HEK293 (cell line): ENCODE measurements around the gene CTXN2.

Source experiments
- CTCF ChIA-PET: fragments of 350-600 bp; formaldehyde crosslinking; extraction: SDS; loops from one replicate; lab custom pipeline; 2021; ENCODE audit warnings: antibody characterized with exemption; lab: Yijun Ruan, JAX
- POLR2A ChIA-PET: fragments of 300-600 bp; formaldehyde crosslinking; extraction: SDS; loops from one replicate; lab custom pipeline; 2020; ENCODE audit warnings: antibody characterized with exemption, inconsistent platforms; lab: Yijun Ruan, JAX
- H3K27ac ChIP-seq: fragments of 200-500 bp; sonication (Bioruptor generic); 2 replicates; pipeline ENCODE4 v1.5.1; 2014; ENCODE audit warnings: low read depth, low read length, control low read depth, inconsistent platforms; ENCODE audit errors: extremely low read depth
- H3K36me3 ChIP-seq, 2 experiments: fragments of 200-500 bp in 1 of 2; sonication (Bioruptor generic) in 1 of 2; 1 replicate in 1 of 2; 2 replicates in 1 of 2; pipeline ENCODE4 v1.5.1; 2014 to 2017; ENCODE audit warnings: inconsistent platforms in 2 of 2, low read length in 2 of 2; ENCODE audit not compliant: control insufficient read depth in 2 of 2, insufficient read depth in 1 of 2
- H3K4me1 ChIP-seq: fragments of 200-500 bp; sonication (Bioruptor generic); 2 replicates; pipeline ENCODE4 v1.5.1; 2014; ENCODE audit warnings: mild to moderate bottlenecking, low read length, inconsistent platforms; ENCODE audit not compliant: control insufficient read depth, insufficient read depth
- H3K4me3 ChIP-seq: 2 replicates; pipeline ENCODE4 v1.5.1; 2011; ENCODE audit warnings: low read depth, mild to moderate bottlenecking, control low read depth, low read length, moderate library complexity
- H3K9me3 ChIP-seq: fragments of 200-500 bp; sonication (Bioruptor generic); 2 replicates; pipeline ENCODE4 v1.5.1; 2014; ENCODE audit warnings: low read depth, low read length, inconsistent platforms; ENCODE audit not compliant: control insufficient read depth, insufficient read depth
- ATF2 ChIP-seq: fragments of 450-650 bp; formaldehyde crosslinking; IDR thresholded peaks from 2 replicates; pipeline ENCODE4 v1.5.1; 2016; ENCODE audit warnings: missing biosample characterization, missing genetic modification characterization, low read depth
- HOXA7 ChIP-seq: sonication (generic); formaldehyde crosslinking; IDR thresholded peaks from 2 replicates; pipeline ENCODE4 v1.8.1; 2022; ENCODE audit warnings: missing genetic modification reagents, borderline replicate concordance
- HOXC10 ChIP-seq: sonication (generic); formaldehyde crosslinking; IDR thresholded peaks from 2 replicates; pipeline ENCODE4 v1.8.1; 2023; ENCODE audit warnings: mild to moderate bottlenecking, missing genetic modification reagents
- KLF10 ChIP-seq: fragments of 450-650 bp; IDR thresholded peaks from 2 replicates; pipeline ENCODE4 v1.5.1; 2018; ENCODE audit warnings: missing biosample characterization, mild to moderate bottlenecking, missing genetic modification characterization
- PBX3 ChIP-seq: sonication (generic); formaldehyde crosslinking; IDR thresholded peaks from 2 replicates; pipeline ENCODE4 v1.8.1; 2022; ENCODE audit warnings: mild to moderate bottlenecking, moderate library complexity, missing genetic modification reagents
- SCRT1 ChIP-seq: fragments of 450-650 bp; formaldehyde crosslinking; IDR thresholded peaks from 2 replicates; pipeline ENCODE4 v1.5.1; 2016; ENCODE audit warnings: missing biosample characterization, missing genetic modification characterization, borderline replicate concordance
- SP2 ChIP-seq: fragments of 450-650 bp; formaldehyde crosslinking; IDR thresholded peaks from 2 replicates; pipeline ENCODE4 v1.5.1; 2016; ENCODE audit warnings: missing biosample characterization, missing genetic modification characterization
- ZBTB17 ChIP-seq: fragments of 450-650 bp; formaldehyde crosslinking; IDR thresholded peaks from 2 replicates; pipeline ENCODE4 v1.5.1; 2016; ENCODE audit warnings: missing biosample characterization, missing genetic modification characterization
- ZFP37 ChIP-seq: fragments of 450-650 bp; formaldehyde crosslinking; IDR thresholded peaks from 2 replicates; pipeline ENCODE4 v1.5.1; 2016; ENCODE audit warnings: missing biosample characterization, missing genetic modification characterization
- ZNF174 ChIP-seq: fragments of 450-650 bp; formaldehyde crosslinking; IDR thresholded peaks from 2 replicates; pipeline ENCODE4 v1.5.0; 2017; ENCODE audit warnings: missing biosample characterization, mild to moderate bottlenecking, missing genetic modification characterization
- ZNF175 ChIP-seq: fragments of 450-650 bp; formaldehyde crosslinking; IDR thresholded peaks from 2 replicates; pipeline ENCODE4 v1.5.1; 2016; ENCODE audit warnings: missing biosample characterization, missing genetic modification characterization
- ZNF221 ChIP-seq: fragments of 450-650 bp; formaldehyde crosslinking; IDR thresholded peaks from 2 replicates; pipeline ENCODE4 v1.5.1; 2017; ENCODE audit warnings: missing biosample characterization, missing genetic modification characterization, borderline replicate concordance
- ZNF274 ChIP-seq, 2 experiments: fragments of 200-500 bp in 1 of 2; fragments of 450-650 bp in 1 of 2; sonication (Bioruptor generic) in 1 of 2; formaldehyde crosslinking in 1 of 2; IDR thresholded peaks; 2 replicates each; pipeline versions ENCODE4 v1.5.1 to v1.6.1; 2014 to 2016; ENCODE audit warnings: borderline replicate concordance in 1 of 2, inconsistent platforms in 1 of 2, low read length in 1 of 2, missing biosample characterization in 1 of 2, missing genetic modification characterization in 1 of 2
- ZNF292 ChIP-seq: fragments of 450-650 bp; formaldehyde crosslinking; IDR thresholded peaks from 2 replicates; pipeline ENCODE4 v1.5.1; 2016; ENCODE audit warnings: low read depth, missing biosample characterization, missing genetic modification characterization, borderline replicate concordance
- ZNF324 ChIP-seq: fragments of 450-650 bp; formaldehyde crosslinking; IDR thresholded peaks from 2 replicates; pipeline ENCODE4 v1.5.1; 2016; ENCODE audit warnings: missing biosample characterization, missing genetic modification characterization
- ZNF37A ChIP-seq: fragments of 450-650 bp; IDR thresholded peaks from 2 replicates; pipeline ENCODE4 v1.5.1; 2018; ENCODE audit warnings: missing biosample characterization, missing genetic modification characterization
- ZNF404 ChIP-seq: fragments of 450-650 bp; formaldehyde crosslinking; IDR thresholded peaks from 2 replicates; pipeline ENCODE4 v1.5.1; 2017; ENCODE audit warnings: missing biosample characterization, missing genetic modification characterization
- ZNF529 ChIP-seq: fragments of 450-650 bp; formaldehyde crosslinking; IDR thresholded peaks from 2 replicates; pipeline ENCODE4 v1.5.1; 2017; ENCODE audit warnings: missing genetic modification characterization, missing biosample characterization; ENCODE audit not compliant: insufficient replicate concordance
- ZNF558 ChIP-seq: fragments of 450-650 bp; formaldehyde crosslinking; IDR thresholded peaks from 2 replicates; pipeline ENCODE4 v1.5.1; 2016; ENCODE audit warnings: missing biosample characterization, missing genetic modification characterization
- ZNF629 ChIP-seq: fragments of 450-650 bp; formaldehyde crosslinking; IDR thresholded peaks from 2 replicates; pipeline ENCODE4 v1.5.1; 2017; ENCODE audit warnings: missing biosample characterization, missing genetic modification characterization
- ZNF645 ChIP-seq: fragments of 450-650 bp; formaldehyde crosslinking; IDR thresholded peaks from 2 replicates; pipeline ENCODE4; 2016; ENCODE audit warnings: missing biosample characterization, missing genetic modification characterization
- ZNF76 ChIP-seq: fragments of 450-650 bp; formaldehyde crosslinking; IDR thresholded peaks from 2 replicates; pipeline ENCODE4; 2016; ENCODE audit warnings: low read depth, missing biosample characterization, missing genetic modification characterization, borderline replicate concordance
- ZNF768 ChIP-seq: fragments of 450-650 bp; formaldehyde crosslinking; IDR thresholded peaks from 2 replicates; pipeline ENCODE4 v1.5.1; 2018; ENCODE audit warnings: missing biosample characterization, mild to moderate bottlenecking, missing genetic modification characterization
- ZSCAN5A ChIP-seq: fragments of 450-650 bp; formaldehyde crosslinking; IDR thresholded peaks from 2 replicates; pipeline ENCODE4 v1.5.1; 2016; ENCODE audit warnings: missing biosample characterization, missing genetic modification characterization
- TF ChIP-seq, protein P1 (sequence below): fragments of 450-650 bp; formaldehyde crosslinking; IDR thresholded peaks from 2 replicates; pipeline ENCODE4 v1.5.1; 2016; ENCODE audit warnings: missing biosample characterization, missing genetic modification characterization
- TF ChIP-seq, protein P2 (sequence below): fragments of 450-650 bp; formaldehyde crosslinking; IDR thresholded peaks from 2 replicates; pipeline ENCODE4 v1.5.1; 2016; ENCODE audit warnings: missing biosample characterization, missing genetic modification characterization
- TF ChIP-seq, protein P3 (sequence below): fragments of 450-650 bp; formaldehyde crosslinking; IDR thresholded peaks from 2 replicates; pipeline ENCODE4 v1.5.1; 2016; ENCODE audit warnings: missing biosample characterization, missing genetic modification characterization

Gene CTXN2

DNA sequence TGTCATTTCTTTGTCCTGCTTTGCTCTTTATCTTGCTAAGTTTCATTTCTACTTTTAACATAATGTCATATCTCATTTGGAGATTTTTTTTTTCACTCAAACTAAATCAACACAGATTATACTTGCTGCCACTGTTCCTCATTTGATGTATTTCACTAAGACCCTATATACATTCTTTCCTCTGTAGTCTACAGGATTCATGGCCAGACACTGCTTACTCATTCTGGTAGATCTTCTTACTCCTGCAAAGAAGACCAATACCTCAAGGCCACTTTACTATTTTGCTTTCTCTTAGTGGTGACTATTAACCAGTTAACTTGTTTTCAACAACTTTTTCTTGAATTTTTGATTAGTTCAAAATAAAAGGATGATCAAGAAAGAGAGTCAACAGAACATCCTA is 44.1 kb upstream of the CTXN2 start:
- H3K4me3 ChIP-seq, result no peak overlapping the region
- no peaks in the 10 kb centered on the region for H3K9me3 ChIP-seq
- no peak overlapping the region for H3K27ac ChIP-seq
- CTCF ChIA-PET, result interaction anchor here (0.6 to 0.8 kb wide), 3 partner anchors 9 to 146 kb away, joined by 3 to 10 read pairs (median 3); no protein-coding TSS in a partner anchor
- H3K36me3 ChIP-seq, result peaks cover 8 to 41% of the 10 kb centered on the region in 2 experiments
- TF ChIP-seq ZNF174 (tag by site-specific recombination) (no peak), KLF10 (tag by site-specific recombination) (no peak), ZNF76 (no peak), ZNF645 (tag by site-specific recombination) (no peak), ZNF629 (tag by site-specific recombination) (no peak), HOXA7 (no peak), ZNF768 (tag by site-specific recombination) (no peak), SCRT1 (no peak), ZNF404 (no peak), ZBTB17 (tag by site-specific recombination) (no peak)
- TF ChIP-seq, protein P1, sequence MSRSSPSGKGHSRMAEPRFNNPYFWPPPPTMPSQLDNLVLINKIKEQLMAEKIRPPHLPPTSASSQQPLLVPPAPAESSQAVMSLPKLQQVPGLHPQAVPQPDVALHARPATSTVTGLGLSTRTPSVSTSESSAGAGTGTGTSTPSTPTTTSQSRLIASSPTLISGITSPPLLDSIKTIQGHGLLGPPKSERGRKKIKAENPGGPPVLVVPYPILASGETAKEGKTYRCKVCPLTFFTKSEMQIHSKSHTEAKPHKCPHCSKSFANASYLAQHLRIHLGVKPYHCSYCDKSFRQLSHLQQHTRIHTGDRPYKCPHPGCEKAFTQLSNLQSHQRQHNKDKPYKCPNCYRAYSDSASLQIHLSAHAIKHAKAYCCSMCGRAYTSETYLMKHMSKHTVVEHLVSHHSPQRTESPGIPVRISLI (tag by site-specific recombination), result no peak
- POLR2A ChIA-PET, result no interaction called here
- peaks cover 6% of the 10 kb centered on the region; the same call in 1 of the 2 replicates for H3K4me1 ChIP-seq

- H3K4me3 ChIP-seq, result no peak overlapping the region
- POLR2A ChIA-PET, result no interaction called here
- TF ChIP-seq PBX3 (CRISPR knock-in tag) (no peak), ZFP37 (no peak), ZNF37A (tag by site-specific recombination) (no peak), ZNF529 (tag by site-specific recombination) (no peak), ZNF274 (IDR thresholded peaks at IDR 0.05; ENCODE audit: low read length) (no peak), ZNF274 (tag by site-specific recombination; IDR thresholded peaks at IDR 0.05; ENCODE audit: borderline replicate concordance) (no peak), ZNF175 (tag by site-specific recombination) (no peak), HOXC10 (CRISPR knock-in tag) (no peak), ZNF558 (tag by site-specific recombination) (no peak), ZSCAN5A (tag by site-specific recombination) (no peak), SP2 (tag by site-specific recombination) (no peak), ATF2 (tag by site-specific recombination) (no peak), ZNF292 (no peak), ZNF404 (no peak), ZNF221 (tag by site-specific recombination) (no peak), ZNF324 (tag by site-specific recombination) (no peak)
- TF ChIP-seq, protein P2, sequence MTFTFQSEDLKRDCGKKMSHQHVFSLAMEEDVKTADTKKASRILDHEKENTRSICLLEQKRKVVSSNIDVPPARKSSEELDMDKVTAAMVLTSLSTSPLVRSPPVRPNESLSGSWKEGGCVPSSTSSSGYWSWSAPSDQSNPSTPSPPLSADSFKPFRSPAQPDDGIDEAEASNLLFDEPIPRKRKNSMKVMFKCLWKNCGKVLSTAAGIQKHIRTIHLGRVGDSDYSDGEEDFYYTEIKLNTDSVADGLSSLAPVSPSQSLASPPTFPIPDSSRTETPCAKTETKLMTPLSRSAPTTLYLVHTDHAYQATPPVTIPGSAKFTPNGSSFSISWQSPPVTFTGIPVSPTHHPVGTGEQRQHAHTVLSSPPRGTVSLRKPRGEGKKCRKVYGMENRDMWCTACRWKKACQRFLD (tag by site-specific recombination), result no peak
- TF ChIP-seq, protein P3, sequence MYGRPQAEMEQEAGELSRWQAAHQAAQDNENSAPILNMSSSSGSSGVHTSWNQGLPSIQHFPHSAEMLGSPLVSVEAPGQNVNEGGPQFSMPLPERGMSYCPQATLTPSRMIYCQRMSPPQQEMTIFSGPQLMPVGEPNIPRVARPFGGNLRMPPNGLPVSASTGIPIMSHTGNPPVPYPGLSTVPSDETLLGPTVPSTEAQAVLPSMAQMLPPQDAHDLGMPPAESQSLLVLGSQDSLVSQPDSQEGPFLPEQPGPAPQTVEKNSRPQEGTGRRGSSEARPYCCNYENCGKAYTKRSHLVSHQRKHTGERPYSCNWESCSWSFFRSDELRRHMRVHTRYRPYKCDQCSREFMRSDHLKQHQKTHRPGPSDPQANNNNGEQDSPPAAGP (tag by site-specific recombination), result no peak
These were observed 41.6 kb upstream of the CTXN2 start for GRCh38 chr15:48149858-48150257.

More at GRCh38 chr15:48149858-48150257, 41.6 kb upstream of the CTXN2 start:
- CTCF ChIA-PET, result interaction anchor here (0.6 kb wide), 1 partner anchor 135 kb away, joined by 3 read pairs; no protein-coding TSS in a partner anchor
- Histone ChIP-seq H3K4me1 (0 out of 2 replicates have a peak, but pooled peaks cover 2% of the 10 kb centered on the region), H3K9me3 (no peaks in the 10 kb centered on the region), H3K27ac (no peak overlapping the region), H3K36me3 (peaks cover 12 to 48% of the 10 kb centered on the region in 2 experiments)
